Ovary (tissue), 9 donors: ENCODE data around the gene ATP6V1G2. TPM values are rescaled to one million over a fixed set of nuclear protein-coding genes. Genes with fewer than 3 reads are reported as not detected.

Experiments
- DNase-seq, 5 donors: peaks; one replicate each; pipeline ENCODE4 v3.0.0-alpha.2; 2019 to 2020
- H3K27ac ChIP-seq, 2 donors: fragments of 200-600 bp; one replicate each; pipeline versions ENCODE4 v1.5.1 to v1.8.0; 2019 to 2022
- H3K27me3 ChIP-seq: fragments of 200-600 bp; one replicate; pipeline ENCODE4 v1.8.0; 2022
- H3K36me3 ChIP-seq: fragments of 200-600 bp; sonication (generic); one replicate; pipeline ENCODE4 v1.5.1; 2019
- H3K4me1 ChIP-seq: one replicate; pipeline ENCODE4 v1.8.1; 2013; ENCODE audit warnings: mild to moderate bottlenecking, moderate library complexity; ENCODE audit not compliant: insufficient read depth
- H3K4me3 ChIP-seq: fragments of 200-600 bp; sonication (generic); one replicate; pipeline ENCODE4 v1.5.1; 2017
- H3K9me3 ChIP-seq, 2 donors: fragments of 200-600 bp in 1 of 2; sonication (generic) in 1 of 2; one replicate each; pipeline versions ENCODE4 v1.5.1 to v1.8.1; 2013 to 2019; ENCODE audit warnings: mild to moderate bottlenecking in 1 of 2, moderate library complexity in 1 of 2
- EP300 ChIP-seq: sonication (generic); formaldehyde crosslinking; IDR thresholded peaks from one replicate; pipeline ENCODE4 v1.6.1; 2017; ENCODE audit warnings: antibody characterized with exemption
- POLR2A ChIP-seq: fragments of 450-650 bp; IDR thresholded peaks from one replicate; pipeline ENCODE4 v1.6.1; 2017; ENCODE audit warnings: antibody characterized with exemption, mild to moderate bottlenecking, moderate library complexity
- WGBS, 3 donors: extraction: QIAGEN DNeasy Blood & Tissue Kit in 1 of 3; methylation state at CpG; one replicate each; pipeline versions ENCODE4 v1.1.5 to v1.1.7; 2013 to 2017; 5-methylcytosine and 5-hydroxymethylcytosine counted together
- intact Hi-C, 4 donors: fragments of 100-400 bp; cut with DNase I; formaldehyde crosslinking; loops; one replicate each; pipeline versions ENCODE4 v1.11.0 to v1.15.1; 2022 to 2023
- polyA plus RNA-seq, 2 donors: library from polyadenylated mRNA; stranded (reverse); fragments of 200-250 nt in 1 of 2; fragments of 350-450 nt in 1 of 2; fragmentation: Illumina TruSeq in 1 of 2; extraction: RNeasy Lipid Tissue Mini Kit (QIAGEN cat#74804) in 1 of 2; gene quantifications; one replicate each; pipeline ENCODE4 v1.2.3, GENCODE V29; 2013 to 2014
- total RNA-seq, 7 donors: library from RNA; depleted of rRNA in 2 of 7; stranded (reverse); fragments of >200 nt in 2 of 7; fragmentation: NEBNext Ultra II Directional in 3 of 7; extraction: Animal tissue kit (Norgen Biotek cat#: 25700) in 3 of 7; gene quantifications; one replicate each; pipeline versions ENCODE4 v1.1.0 to v1.2.4, GENCODE V29; 2016 to 2023
- TF ChIP-seq, protein P1 (sequence below), 3 donors: fragments of 450-650 bp in 2 of 3; fragments of 200-600 bp in 1 of 3; IDR thresholded peaks; one replicate each; pipeline versions ENCODE4 v1.5.1 to v1.8.0; 2016 to 2022; ENCODE audit warnings: antibody characterized with exemption in 3 of 3, mild to moderate bottlenecking in 1 of 3
- donor health status: DM: no; HTN: no; CAD: no; lungs with moderate emphysema.
- donor health status: DM: no; HTN: no; CAD: no.
- donor health status: Bipolar disorder and iron deficiency.
- donor health status: DM: yes; HTN: yes; CAD: no.
- donor health status: DM: no; HTN: no; CAD: no.
- donor health status: DM: yes; HTN: yes; CAD: no.

The ATP6V1G2 gene
- total and polyA plus RNA-seq, 9 donors: 0.93 to 9.3 (median 2.5) TPM

DNA sequence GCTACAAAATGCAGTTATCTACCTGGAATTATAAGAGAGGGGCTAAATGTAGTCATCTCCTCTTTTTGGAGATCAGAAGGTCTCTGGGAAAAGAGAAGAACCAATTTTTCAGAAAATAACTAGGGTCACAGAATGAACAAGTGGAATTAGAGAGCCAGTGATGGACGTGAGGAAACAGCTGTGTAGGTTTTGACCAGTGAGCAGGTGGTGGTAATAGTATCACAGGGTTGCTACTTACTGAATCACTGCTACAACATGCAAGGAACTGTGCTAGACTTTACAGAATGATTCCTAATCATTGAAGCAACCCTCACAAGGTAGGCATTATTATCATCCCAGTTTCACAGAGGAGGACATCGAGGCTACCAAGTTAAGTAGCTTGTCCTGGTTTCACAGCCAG is 1.7 kb downstream of the ATP6V1G2 start:
- intact Hi-C loops: loop anchor here in 3 of 4 donors (5.0 to 10.0 kb wide), 5 partner anchors 38 to 290 kb away; partner anchors contain the start of genes AIF1 (in 1 of the 3) and LTB (in 1 of the 3)
- no peak for TF ChIP-seq POLR2A
- TF ChIP-seq, protein P1, sequence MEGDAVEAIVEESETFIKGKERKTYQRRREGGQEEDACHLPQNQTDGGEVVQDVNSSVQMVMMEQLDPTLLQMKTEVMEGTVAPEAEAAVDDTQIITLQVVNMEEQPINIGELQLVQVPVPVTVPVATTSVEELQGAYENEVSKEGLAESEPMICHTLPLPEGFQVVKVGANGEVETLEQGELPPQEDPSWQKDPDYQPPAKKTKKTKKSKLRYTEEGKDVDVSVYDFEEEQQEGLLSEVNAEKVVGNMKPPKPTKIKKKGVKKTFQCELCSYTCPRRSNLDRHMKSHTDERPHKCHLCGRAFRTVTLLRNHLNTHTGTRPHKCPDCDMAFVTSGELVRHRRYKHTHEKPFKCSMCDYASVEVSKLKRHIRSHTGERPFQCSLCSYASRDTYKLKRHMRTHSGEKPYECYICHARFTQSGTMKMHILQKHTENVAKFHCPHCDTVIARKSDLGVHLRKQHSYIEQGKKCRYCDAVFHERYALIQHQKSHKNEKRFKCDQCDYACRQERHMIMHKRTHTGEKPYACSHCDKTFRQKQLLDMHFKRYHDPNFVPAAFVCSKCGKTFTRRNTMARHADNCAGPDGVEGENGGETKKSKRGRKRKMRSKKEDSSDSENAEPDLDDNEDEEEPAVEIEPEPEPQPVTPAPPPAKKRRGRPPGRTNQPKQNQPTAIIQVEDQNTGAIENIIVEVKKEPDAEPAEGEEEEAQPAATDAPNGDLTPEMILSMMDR (IDR thresholded peaks at IDR 0.05): no peak
- TF ChIP-seq EP300: no peak
- no peaks in the 10 kb centered on the region for H3K27me3 ChIP-seq
- no peaks in the 10 kb centered on the region for H3K36me3 ChIP-seq
- no peaks in the 10 kb centered on the region for H3K9me3 ChIP-seq
- no peak overlapping the region for H3K27ac ChIP-seq
- H3K4me3 ChIP-seq: no peak overlapping the region
- peaks cover 10% of the 10 kb centered on the region for H3K4me1 ChIP-seq
- WGBS, 3 donors: 67 to 72% (median 69%) methylated on average over 2 of the region's 2 CpGs
- no peak for DNase-seq

DNA sequence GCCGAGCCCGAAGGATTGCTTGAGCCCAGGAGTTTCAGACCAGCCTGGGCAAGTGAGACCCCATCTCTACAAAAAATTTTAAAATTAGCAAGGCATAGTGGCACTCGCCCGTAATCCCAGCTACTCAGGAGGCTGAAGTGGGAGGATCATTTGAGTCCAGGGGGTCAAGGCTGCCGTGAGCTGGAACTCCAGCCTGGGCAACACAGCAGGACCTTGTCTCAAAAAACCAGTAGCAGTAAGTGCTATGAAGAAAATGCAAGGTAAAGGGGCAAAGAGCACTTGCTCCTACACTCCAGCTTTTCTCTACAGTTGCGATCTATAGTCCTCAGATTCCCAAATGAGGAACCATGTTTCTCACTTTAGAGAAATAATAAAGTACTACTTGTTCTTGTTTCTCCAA is 2.8 kb downstream of the ATP6V1G2 start:
- 84 to 90% (median 87%) methylated on average over 6 of the region's 6 CpGs for WGBS, 3 donors
- Histone ChIP-seq H3K4me1 (peaks cover 17% of the 10 kb centered on the region), H3K4me3 (no peak overlapping the region), H3K36me3 (no peaks in the 10 kb centered on the region), H3K27me3 (no peaks in the 10 kb centered on the region), H3K27ac (no peak overlapping the region), H3K9me3 (no peaks in the 10 kb centered on the region)
- no peak for DNase-seq
- intact Hi-C loops: loop anchor here in 2 of 4 donors (10.0 kb wide), 2 partner anchors 71 to 291 kb away; partner anchors contain the start of gene AIF1 (in 1 of the 2)
- TF ChIP-seq POLR2A: no peak
- no peak for TF ChIP-seq EP300
- TF ChIP-seq, protein P1 (IDR thresholded peaks at IDR 0.05): no peak

DNA sequence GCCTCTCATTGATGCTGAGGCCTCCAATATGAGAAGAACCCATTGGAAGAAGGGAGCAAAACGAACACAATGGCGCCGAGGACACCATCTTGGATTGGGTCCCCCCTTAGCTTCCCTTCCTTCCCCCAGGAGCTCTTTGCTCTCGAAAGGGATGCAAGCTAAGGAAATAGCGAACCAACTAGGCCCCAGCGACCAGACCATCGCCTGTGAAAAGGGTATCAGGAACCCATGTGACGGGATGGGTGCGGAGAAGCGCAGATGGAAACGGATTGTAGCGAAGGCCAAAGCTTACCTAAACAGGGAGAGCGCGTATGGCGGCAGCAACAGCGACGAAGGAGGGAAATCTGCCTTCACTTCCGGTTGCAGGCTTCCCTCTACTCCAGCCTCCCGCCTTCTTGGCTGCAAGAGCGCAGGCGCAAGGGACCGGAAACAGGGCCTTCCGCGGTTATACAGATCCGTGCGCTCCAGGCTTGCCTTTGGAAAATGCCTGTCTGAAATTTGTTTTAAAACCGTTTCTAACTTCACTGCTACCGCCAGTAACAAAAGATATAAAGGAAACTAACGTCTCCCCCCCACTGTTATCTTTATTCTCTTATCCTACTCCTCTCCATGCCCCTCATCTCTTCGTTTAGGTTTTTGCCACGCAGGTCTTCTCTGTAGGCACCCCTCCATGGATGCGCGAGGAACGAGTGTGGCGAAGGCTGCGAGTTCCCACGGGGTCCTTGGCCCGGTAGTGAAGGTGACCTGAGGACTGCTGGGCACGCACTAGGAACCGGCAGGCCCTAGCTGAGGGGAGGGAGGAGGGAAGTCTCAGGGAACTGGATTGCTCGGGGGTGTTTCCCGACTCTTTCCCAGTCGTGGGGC is 4.5 kb downstream of the ATP6V1G2 start, which contains the start of gene DDX39B:
Gene DDX39B, minus strand, starts transcription at position 346 of the 864 bp plus-strand sequence. CDS start 1,471 bp downstream, outside the sequence.
- intact Hi-C loops: loop anchor here in 2 of 4 donors (10.0 kb wide), 2 partner anchors 73 to 293 kb away; partner anchors contain the start of gene AIF1 (in 1 of the 2)
- TF ChIP-seq EP300: no peak
- TF ChIP-seq POLR2A: peak; percentile 78
- TF ChIP-seq, protein P1 (IDR thresholded peaks at IDR 0.05): peak in 1 of 3 donors; percentile 22
- Histone ChIP-seq H3K27ac (peak within 1 kb of the TSS; percentile 80 to 97), H3K36me3 (no peaks in the 10 kb centered on the region), H3K9me3 (no peaks in the 10 kb centered on the region), H3K4me3 (peak within 1 kb of the TSS; percentile 63), H3K27me3 (no peaks in the 10 kb centered on the region), H3K4me1 (peaks cover 11% of the 10 kb centered on the region)
- DNase-seq: peak; percentile 93 to 97 (median 96)
- 0 to 1% (median 0%) methylated on average over 43 of the region's 43 CpGs for WGBS, 3 donors

DNA sequence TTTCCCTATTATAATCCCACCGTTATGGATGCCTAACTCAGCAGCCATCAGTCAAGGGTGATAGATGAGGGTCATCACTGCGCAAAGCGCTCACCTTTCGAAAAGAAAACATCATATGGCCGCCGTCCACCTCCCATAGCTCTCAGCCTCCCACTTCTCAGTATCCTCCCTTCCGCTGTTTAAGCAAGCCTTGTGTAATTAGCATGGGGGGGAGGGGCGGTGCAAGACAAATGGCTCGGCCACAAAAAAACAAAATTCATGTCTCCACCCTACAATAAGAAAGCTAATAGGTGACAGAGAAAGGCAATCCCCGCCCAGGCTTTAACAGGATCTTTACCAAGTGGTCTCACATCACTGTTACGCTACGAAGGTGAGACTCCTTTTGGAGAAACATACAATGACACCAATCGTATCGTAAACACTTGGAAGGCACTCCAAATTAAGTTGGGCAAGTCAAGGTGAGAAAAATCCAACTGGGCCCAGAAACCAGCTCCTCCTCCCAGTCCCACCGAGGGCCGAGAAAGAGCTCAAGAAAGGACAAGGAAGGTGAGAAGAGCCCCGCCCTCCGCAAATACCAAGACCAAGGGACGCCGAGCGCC is 5.2 kb downstream of the ATP6V1G2 start:
- H3K27me3 ChIP-seq: no peaks in the 10 kb centered on the region
- TF ChIP-seq, protein P1 (IDR thresholded peaks at IDR 0.05): no peak
- TF ChIP-seq POLR2A (no peak), EP300 (no peak)
- peaks cover 11% of the 10 kb centered on the region for H3K4me1 ChIP-seq
- H3K36me3 ChIP-seq: no peaks in the 10 kb centered on the region
- WGBS, 3 donors: 0% methylated on average over 21 of the region's 21 CpGs
- peak overlapping the region; percentile 63 for H3K4me3 ChIP-seq
- peak in 4 of 5 donors; percentile 36 to 62 (median 52) for DNase-seq
- intact Hi-C loops: loop anchor here in 2 of 4 donors (10.0 kb wide), 2 partner anchors 74 to 294 kb away; partner anchors contain the start of gene AIF1 (in 1 of the 2)
- peak overlapping the region; percentile 80 to 97 for H3K27ac ChIP-seq
- no peaks in the 10 kb centered on the region for H3K9me3 ChIP-seq
